Fibroblast of skin of abdomen (primary cell): ENCODE measurements around the gene CD177. TPM values are rescaled to one million over a fixed set of nuclear protein-coding genes. Genes with fewer than 3 reads are reported as not detected.
"Not testable (repeated sequence)": the region's sequence is repeated elsewhere in the genome, so short reads cannot be mapped to it uniquely, and the experiment has no call there.

Experiments used
- DNase-seq: peaks from one replicate; pipeline ENCODE4 v3.0.0-alpha.2; 2013
- polyA plus RNA-seq, 2 experiments: library from polyadenylated mRNA; unstranded; fragments of 120-200 nt; gene quantifications; one replicate each; pipeline ENCODE4 v1.2.1, GENCODE V29; 2013; ENCODE audit not compliant: insufficient read length in 2 of 2

The CD177 gene, protein sequence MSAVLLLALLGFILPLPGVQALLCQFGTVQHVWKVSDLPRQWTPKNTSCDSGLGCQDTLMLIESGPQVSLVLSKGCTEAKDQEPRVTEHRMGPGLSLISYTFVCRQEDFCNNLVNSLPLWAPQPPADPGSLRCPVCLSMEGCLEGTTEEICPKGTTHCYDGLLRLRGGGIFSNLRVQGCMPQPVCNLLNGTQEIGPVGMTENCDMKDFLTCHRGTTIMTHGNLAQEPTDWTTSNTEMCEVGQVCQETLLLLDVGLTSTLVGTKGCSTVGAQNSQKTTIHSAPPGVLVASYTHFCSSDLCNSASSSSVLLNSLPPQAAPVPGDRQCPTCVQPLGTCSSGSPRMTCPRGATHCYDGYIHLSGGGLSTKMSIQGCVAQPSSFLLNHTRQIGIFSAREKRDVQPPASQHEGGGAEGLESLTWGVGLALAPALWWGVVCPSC
- polyA plus RNA-seq (2013, experiment 1 of 2; ENCODE audit: insufficient read length): not detected
- not detected for polyA plus RNA-seq (2013, experiment 2 of 2; ENCODE audit: insufficient read length)

DNA sequence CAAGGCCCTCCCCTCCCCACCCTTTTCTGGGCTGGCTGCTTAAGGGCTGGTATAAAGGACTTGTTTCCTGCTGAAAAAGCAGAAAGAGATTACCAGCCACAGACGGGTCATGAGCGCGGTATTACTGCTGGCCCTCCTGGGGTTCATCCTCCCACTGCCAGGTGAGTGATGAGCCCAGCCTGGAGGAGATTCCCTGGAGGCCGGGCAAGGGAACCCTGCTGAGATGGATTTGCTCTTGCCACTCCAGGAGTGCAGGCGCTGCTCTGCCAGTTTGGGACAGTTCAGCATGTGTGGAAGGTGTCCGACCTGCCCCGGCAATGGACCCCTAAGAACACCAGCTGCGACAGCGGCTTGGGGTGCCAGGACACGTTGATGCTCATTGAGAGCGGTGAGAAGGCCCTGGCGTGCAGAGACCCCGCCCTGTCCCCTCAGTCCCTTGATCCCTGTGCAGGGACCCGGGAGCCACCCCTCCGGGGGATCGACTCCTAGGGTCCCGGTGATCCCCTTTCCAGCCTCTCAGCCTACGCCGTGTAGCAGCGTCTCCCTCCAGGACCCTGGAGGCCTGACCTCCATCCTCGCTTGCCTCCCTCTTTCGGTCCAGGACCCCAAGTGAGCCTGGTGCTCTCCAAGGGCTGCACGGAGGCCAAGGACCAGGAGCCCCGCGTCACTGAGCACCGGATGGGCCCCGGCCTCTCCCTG lies at the start of gene CD177:
TSS of gene CD177 (plus strand) at position 81 of the 699 bp plus-strand sequence. CDS start at position 110, 29 bp downstream.
- DNase-seq: no peak

DNA sequence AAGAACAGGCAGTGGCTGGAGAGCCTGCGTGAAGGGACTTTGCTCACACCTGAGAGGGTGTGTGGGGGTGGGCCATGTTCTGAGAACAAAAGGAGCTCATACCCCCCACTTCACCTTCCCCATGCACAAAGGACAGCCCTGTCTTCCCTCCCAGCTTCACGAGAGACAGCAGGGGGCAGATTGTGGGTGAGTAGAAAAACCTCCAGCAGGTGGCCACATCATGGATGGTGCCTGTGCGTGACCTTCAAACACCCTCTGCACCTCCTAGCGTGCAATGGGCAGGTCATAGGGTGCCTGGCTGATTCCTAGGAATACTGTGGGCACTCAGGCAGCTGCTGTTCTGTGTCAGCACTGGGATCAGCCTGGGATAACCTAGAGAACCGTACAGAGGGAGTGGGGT lies 47.8 kb upstream of the CD177 start:
- DNase-seq: no peak

DNA sequence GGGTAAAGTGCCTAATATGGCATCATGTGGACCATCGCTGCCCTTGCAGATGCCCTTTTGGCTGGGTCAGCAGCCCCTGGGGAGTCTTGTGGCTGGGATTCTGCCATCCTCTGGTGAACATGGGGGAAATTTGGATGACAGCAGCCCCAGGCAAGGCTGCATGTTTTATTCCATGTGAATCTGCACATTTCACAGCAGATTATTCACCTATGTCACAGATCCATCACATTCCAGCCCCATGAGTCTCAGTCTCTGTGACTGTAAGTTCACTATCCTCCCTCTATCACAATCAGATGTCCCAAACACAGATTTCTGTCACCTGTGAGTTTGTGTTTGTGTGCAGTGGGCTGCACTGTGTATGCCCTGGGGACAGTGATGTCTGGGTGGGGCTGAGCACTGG lies 47.4 kb upstream of the CD177 start:
- DNase-seq: no peak

DNA sequence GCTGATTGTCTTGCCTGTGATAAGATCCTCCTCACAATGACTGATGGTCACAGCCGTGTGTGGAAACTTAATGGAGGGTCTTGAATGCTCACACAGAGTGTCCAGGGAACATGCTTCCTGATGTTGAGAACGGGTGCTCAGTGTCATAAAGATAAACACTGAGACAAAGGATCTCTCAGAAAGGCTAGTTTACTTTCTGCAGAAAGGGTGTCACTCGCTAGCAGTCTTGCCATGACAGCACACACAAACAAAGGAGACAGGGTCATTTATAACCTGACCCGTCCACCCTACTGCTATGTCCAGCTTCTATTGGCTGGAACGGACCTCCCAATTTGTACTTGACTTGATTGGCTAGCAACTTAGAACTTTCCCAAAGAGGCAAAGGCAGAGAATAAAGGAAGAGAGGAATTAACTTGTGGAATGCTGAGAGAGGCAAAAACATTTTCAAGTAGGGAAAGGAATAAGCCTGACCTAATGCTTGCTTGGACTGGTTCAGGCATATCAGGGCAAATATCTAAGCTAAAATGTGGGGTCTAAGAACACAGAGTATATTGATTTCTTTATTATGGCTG lies 45.2 kb upstream of the CD177 start:
- no peak for DNase-seq

DNA sequence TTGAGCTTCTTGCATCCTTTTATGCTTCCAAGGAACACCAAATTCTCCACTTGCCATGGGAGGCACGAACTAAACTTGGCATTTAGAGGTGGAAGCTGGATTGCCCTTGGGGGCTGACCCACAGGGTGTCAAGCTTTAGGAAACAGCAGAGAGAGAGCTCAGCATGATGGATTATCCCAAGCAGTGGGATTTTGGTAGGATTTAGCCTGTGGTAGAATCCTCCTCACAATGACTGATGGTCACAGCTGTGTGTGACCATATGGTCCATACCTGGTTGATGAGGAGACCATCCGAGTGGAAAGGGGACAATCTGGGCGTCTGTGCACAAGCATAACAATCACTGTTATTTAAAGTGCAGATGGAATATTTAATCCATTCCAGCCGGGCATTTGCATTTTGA lies 44.0 kb upstream of the CD177 start:
- DNase-seq: no peak

DNA sequence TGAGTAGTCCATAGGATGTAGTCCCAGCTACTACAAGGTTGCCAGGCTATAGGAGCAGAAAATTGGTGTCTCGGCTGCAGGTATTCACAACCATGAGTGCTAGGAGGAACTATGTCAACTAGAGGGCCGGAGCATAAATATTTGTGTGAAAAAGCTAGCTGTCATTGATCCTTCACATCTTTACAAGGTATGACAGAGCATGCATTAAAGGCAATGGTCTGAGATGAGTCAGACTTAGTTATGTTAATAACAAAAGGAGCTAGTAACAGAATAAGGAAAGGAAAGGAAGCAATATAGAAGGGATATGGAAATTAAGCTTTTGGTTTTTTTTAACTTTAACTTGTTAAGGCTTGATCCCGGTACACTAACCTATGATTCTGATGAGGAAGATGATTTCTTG lies 43.3 kb upstream of the CD177 start:
- no peak for DNase-seq

DNA sequence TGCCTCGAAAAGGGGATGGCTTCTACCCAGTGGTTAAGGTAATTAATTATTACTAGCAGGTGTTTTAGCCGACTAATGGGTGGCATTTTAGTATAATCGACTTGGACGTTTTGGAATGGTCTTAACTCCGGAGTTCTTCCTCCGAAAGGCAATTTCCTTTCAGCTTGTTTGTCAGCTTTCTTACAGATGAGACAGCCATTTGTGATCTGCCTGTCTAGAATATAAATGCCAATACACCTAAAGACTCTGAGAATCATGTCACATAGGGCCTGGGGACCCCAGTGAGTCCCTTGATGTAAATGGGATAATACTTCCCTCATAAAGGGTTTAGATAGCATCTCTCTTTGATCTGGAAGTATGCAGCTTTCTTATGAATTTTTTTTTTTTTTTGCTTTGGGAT lies 42.2 kb upstream of the CD177 start:
- DNase-seq: no peak

DNA sequence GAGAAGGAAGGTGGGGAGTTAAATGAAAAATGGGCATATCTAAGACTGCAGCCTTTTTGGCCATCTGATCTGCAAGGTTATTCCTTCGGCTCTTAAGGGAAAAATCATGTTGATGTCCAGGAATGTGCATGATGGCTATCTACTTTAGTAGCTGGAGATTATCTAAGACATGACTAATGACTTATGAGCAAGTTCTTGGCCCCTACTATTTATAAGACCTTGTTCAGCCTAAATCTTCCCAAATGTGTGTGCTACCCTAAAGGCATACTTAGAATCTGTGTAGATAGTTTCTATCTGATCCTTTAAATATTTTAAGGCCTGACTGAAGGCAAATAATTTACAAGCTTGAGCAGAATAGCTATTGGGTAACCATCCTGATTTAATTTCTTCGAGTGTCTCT lies 41.8 kb upstream of the CD177 start:
- no peak for DNase-seq

DNA sequence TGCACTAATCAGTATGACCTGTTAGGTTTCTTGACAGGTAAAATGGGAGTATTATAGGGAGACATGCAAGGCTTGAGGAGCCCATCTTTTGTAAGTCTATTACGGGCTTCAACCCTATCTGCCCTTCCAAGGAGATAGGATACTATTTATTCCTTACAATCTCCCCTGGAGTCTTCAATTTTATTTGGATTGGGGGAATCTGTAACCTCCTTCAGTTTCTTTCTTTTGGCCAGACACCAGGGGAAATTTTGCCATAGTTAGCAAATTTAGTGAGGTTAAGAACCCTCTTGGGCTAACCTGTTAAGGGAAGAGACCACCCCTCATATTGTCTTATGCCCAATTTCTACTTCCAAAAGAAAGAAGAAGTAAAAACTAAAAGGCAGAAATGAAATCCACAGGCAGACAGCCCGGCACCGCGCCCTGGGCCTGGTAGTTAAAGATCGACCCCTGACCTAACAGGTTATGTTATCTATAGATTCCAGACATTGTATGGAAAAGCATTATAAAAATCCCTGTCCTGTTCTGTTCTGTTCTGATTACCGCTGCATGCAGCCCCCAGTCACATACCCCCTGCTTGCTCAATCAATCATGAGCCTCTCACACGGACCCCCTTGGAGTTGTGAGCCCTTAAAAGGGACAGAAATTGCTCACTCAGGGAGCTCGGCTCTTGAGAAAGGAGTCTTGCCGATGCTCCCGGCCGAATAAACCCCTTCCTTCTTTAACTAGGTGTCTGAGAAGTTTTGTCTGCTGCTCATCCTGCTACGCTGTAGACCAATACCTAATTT lies 39.6 kb upstream of the CD177 start:
- DNase-seq: no peak

DNA sequence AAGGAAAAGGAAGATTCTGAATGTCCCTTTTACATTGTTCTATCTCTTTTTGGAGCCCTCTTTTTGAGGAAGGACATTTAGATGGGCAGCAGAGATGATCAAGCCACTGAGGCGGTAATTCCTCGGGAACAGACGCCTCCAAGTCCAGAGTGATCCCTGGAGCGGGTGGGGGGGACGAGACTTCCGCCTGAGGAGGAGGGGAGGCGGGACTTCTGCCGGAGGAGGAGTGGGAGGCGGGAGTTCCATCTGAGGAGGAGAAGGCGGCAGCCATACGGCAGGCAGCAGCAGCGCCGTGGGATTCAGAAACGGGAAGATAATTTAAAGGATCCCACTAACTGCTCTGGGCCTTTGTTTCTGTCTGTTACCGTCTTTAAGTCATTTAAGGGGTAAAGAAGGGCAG lies 37.6 kb upstream of the CD177 start:
- no peak for DNase-seq

DNA sequence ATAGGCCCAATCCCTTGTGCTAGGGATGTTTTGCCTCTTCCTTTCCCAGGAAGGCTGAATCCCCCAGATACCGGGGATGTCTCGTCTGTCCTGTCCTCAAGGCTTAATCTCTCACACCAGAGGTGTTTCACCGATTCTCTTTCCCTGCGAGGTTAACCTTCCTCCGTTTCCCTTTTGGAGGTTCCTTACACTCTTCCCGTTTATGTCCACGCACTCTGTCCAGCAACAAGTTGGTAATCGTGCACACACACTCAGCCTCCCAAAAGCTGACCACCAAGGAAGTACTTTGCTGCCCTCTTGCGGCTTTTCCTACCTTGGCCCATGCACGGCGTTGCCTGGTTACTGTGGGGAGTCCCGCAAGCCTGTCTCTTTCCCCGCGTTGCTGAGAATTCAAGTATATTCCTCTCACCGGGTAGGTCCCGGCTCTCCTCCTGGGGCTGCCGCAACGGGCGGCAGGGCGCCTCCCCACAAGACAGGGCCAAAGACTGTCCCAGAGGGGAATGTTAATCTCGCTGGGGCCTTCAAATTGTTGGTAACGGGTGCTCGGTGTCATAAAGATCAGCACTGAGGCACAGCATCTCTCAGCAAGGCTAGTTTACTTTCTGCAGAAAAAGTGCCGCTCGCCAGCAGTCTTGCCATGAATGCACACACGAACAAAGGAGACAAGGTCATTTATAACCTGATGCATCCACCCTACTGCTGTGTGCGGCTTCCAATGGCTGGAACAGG lies 36.7 kb upstream of the CD177 start:
- peak; percentile 3 for DNase-seq

DNA sequence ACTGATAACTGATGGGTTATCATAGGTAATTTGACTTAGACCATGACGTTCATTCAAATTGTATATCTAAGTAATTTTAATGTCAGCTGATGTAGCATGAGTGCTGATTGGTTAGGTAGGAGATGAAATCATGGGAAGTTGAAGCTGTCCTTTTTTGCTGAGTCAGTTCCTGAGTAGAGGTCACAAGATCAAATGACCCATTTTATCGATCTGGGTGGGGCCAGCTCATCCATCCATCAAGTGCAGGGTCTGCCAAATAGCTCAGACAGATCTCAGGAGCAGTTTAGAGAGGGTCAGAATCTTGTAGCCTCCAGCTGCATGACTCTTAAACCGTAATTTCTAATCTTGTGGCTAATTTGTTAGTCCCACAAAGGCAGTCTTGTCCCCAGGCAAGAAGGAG lies 35.3 kb upstream of the CD177 start:
- no peak for DNase-seq

DNA sequence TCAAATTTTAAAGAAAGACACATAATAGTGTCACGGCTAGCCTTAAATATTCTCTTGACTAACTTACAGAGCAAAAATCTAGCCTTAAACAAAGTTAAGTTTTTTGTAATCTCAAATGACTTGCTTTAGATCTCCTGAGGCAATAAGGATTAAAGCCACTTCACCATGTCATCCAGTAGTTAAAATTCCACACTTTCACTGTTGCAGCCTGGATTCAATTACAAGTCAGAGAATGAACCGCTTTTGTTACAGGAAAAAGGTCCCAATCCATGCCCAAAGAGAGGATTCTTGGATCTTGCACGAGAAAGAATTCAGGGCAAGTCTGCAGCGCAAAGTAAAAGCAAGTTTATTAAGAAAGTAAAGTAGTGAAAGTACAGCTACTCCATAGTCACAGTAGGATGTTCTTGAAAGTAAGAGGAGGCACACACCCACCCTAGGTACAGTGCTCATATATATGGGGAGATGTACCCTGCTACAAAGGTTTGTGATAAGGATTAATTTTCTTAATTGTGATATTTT lies 34.6 kb upstream of the CD177 start:
- no peak for DNase-seq

DNA sequence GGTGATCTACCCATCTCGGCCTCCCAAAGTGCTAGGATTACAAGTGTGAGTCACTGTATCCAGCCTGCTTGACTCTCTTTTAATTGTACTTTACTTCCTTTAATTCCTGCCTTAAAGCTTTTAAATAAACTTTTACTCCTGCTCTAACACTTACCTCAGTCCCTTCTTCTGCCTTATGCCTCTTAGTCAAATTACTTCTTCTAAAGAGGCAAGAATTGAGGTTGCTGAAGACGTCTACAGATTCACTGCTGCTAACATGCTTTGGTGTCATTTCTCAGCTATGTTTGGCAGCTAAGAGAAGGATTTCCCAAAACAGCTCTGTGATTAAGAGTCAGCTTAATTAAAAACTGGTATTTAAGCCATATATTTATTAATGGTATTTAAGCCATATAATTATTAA lies 32.9 kb upstream of the CD177 start:
- no peak for DNase-seq

DNA sequence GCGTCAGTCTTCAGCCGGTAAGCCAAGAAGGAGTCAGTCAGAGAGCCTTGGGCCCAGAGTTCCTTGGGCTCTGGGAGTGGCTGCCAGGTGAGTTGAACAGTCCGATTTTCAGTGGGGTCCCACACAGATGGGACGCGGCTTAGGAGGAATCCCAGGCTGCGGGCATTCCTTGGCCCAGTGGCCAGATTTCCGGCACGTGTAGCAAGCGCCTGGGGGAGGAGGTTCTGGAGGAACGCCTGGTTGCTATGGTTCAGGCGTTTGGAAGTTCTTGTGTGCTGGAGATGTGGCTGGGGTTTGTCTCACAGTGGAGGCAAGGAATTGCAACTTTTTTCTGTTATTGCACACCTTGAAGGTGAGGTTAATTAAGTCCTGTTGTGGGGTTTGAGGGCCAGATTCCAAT lies 26.7 kb upstream of the CD177 start:
- DNase-seq: not testable (repeated sequence)

DNA sequence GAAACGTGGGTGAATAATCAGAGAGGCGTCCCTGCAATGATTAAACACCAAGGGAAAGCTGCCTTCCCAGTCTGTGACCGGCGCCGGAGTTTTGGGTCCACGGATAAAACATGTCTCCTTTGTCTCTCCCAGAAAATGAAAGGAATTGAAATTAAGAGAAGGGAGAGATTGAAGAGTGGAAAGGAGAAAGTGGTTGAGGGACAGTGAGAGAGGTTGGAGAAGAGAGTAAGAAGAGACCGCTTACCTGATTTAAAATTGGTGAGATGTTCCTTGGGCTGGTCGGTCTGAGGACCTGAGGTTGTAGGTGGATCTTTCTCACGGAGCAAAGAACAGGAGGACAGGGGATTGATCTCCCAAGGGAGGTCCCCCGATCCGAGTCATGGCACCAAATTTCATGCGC lies 24.9 kb upstream of the CD177 start:
- DNase-seq: not testable (repeated sequence)

DNA sequence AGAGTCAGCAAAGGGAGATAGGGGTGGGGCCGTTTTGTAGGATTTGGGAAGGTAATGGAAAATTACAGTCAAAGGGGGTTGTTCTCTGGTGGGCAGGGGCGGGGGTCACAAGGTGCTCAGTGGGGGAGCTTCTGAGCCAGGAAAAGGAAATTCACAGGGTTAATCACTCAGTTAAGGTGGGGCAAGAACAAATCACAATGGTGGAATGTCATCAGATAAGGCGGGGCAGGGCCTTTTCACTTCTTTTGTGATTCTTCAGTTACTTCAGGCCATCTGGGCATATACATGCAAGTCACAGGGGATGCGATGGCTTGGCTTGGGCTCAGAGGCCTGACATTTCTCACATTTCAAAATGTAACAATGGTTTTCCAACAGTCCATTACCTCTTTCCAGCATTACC lies 24.4 kb upstream of the CD177 start:
- DNase-seq: not testable (repeated sequence)

DNA sequence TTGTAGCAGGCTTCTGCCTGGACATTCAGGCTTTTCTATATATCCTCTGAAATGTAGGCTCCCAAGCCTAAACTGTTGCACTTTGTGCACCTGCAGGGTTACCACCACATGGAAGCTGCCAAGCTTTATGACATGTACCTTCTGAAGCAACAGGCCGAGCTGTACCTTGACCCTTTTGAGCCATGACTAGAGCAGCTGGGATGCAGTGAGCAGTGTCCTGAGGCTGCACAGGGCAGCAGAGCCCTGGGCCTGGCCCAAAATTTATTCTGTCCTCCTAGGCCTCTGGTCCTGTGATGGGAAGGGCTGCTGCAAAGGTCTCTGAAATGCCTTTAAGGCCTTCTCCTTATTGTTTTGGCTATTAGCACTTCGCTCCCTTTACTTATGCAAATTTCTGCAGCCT lies 23.5 kb upstream of the CD177 start:
- no peak for DNase-seq

DNA sequence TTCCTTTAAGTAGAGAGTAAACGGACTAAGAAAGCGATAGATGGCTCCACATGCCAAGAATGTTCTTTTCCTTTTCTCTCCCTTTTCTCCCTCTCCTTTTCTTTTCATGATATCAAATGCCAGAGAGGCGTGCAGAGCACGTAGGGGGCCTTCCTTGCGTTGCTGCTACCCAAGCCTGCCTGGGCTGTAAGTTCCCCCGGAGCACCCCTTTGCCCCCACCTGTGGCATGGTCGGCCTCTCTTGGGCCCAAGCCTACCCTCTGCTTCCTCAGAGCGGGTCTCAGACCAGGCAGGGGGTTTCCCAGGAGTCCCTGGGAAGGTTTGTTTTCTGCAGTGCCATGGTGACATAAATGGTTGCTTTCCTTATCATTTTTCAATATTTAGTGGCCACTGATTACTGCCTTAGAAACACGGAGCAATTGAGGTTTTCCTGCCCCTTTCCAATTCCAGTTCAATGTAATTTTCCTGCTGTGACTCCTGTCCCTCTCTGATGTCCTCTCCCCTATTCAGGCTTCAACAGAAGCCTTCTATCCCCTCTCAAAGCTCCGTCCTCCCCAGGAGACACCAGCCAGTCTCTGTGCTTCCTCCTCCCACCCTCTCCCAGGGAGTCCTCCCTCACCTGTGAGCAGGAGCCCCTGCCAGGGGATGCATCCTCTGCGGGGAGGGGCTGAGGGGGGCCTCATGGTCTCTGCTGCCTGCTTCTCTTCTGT lies 22.6 kb upstream of the CD177 start:
- no peak for DNase-seq

DNA sequence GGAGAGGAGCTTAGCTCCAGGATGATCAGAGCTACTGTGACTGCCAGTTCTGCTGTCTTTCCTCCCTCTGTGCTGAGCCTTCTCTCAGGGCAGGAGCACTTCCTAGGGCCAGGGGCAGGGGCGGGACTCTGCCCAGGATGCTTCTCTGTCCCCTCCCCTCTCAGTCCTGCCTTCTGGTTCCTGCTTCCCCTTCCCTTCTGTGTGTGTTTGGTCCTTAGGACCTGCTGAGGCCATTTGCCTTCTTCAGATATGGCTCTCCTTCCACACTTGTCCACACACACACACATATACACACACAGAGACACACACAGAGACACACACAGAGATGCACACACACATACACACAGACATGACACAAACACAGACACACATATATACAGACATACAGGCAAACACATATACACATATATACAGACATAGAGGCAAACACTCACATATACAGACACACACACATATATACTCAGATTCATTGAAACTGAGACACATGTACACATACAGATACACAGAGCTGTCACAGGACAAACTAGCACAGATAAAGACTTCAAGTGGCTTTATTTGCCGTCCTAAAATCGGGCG lies 22.0 kb upstream of the CD177 start:
- DNase-seq: no peak
